Parathyroid adenoma (tissue), 2 donors: ENCODE results near the gene RPN2.

Experiments used
- H2AFZ ChIP-seq: fragments of 300-600 bp; sonication (generic); one replicate; pipeline ENCODE4 v1.7.0; 2017; ENCODE audit warnings: antibody characterized with exemption, mild to moderate bottlenecking
- H3K27ac ChIP-seq: fragments of 300-600 bp; sonication (generic); one replicate; pipeline ENCODE4 v1.7.0; 2017
- H3K27me3 ChIP-seq: fragments of 300-600 bp; sonication (generic); one replicate; pipeline ENCODE4 v1.7.0; 2017; ENCODE audit warnings: low read length; ENCODE audit not compliant: control insufficient read depth, insufficient read depth
- H3K36me3 ChIP-seq: fragments of 300-600 bp; sonication (generic); one replicate; pipeline ENCODE4 v1.7.0; 2017; ENCODE audit warnings: low read length; ENCODE audit not compliant: control insufficient read depth, insufficient read depth
- H3K4me1 ChIP-seq: fragments of 300-600 bp; sonication (generic); one replicate; pipeline ENCODE4 v1.7.0; 2017; ENCODE audit warnings: control low read depth
- H3K4me2 ChIP-seq: fragments of 300-600 bp; sonication (generic); one replicate; pipeline ENCODE4 v1.7.0; 2017; ENCODE audit warnings: low read length
- H3K4me3 ChIP-seq: fragments of 300-600 bp; sonication (generic); one replicate; pipeline ENCODE4 v1.7.0; 2017; ENCODE audit warnings: low read depth, low read length
- H3K79me2 ChIP-seq: fragments of 300-600 bp; sonication (generic); one replicate; pipeline ENCODE4 v1.7.0; 2017; ENCODE audit warnings: control low read depth
- H3K9ac ChIP-seq: fragments of 300-600 bp; sonication (generic); one replicate; pipeline ENCODE4 v1.7.0; 2017; ENCODE audit warnings: mild to moderate bottlenecking
- H3K9me3 ChIP-seq: fragments of 300-600 bp; sonication (generic); one replicate; pipeline ENCODE4 v1.7.0; 2017; ENCODE audit warnings: low read length; ENCODE audit not compliant: control insufficient read depth
- CTCF ChIP-seq: fragments of 300-600 bp; sonication (generic); IDR thresholded peaks from one replicate; pipeline ENCODE4 v1.7.0; 2017; ENCODE audit warnings: antibody characterized with exemption, mild to moderate bottlenecking
- donor health status: primary hyperparathyroidism.

The RPN2 gene

GRCh38 chr20:37200926-37201826, 22.0 kb downstream of the RPN2 start:
- no peak for TF ChIP-seq CTCF
- Histone ChIP-seq H3K4me2 (no peak overlapping the region), H2AFZ (no peak overlapping the region), H3K4me3 (no peak overlapping the region), H3K9ac (no peak overlapping the region), H3K27me3 (no peaks in the 10 kb centered on the region), H3K36me3 (no peaks in the 10 kb centered on the region), H3K27ac (no peak overlapping the region), H3K79me2 (peaks cover 12% of the 10 kb centered on the region), H3K9me3 (no peaks in the 10 kb centered on the region), H3K4me1 (peaks cover 3% of the 10 kb centered on the region)

GRCh38 chr20:37201827-37202162, 22.7 kb downstream of the RPN2 start:
- no peaks in the 10 kb centered on the region for H3K36me3 ChIP-seq
- no peaks in the 10 kb centered on the region for H3K9me3 ChIP-seq
- no peak overlapping the region for H3K4me2 ChIP-seq
- no peak overlapping the region for H3K4me3 ChIP-seq
- H3K27ac ChIP-seq: no peak overlapping the region
- H3K79me2 ChIP-seq: peaks cover 6% of the 10 kb centered on the region
- H3K4me1 ChIP-seq: peaks cover 3% of the 10 kb centered on the region
- H3K9ac ChIP-seq: no peak overlapping the region
- TF ChIP-seq CTCF: no peak
- no peaks in the 10 kb centered on the region for H3K27me3 ChIP-seq
- H2AFZ ChIP-seq: no peak overlapping the region

- Histone ChIP-seq H3K27me3 (no peaks in the 10 kb centered on the region), H3K9me3 (no peaks in the 10 kb centered on the region), H3K4me1 (peaks cover 3% of the 10 kb centered on the region), H3K36me3 (no peaks in the 10 kb centered on the region), H3K79me2 (peaks cover 4% of the 10 kb centered on the region), H2AFZ (no peak overlapping the region), H3K27ac (no peak overlapping the region), H3K4me3 (no peak overlapping the region), H3K9ac (no peak overlapping the region), H3K4me2 (no peak overlapping the region)
- peak; percentile 61 for TF ChIP-seq CTCF
These were observed 23.3 kb downstream of the RPN2 start for GRCh38 chr20:37202267-37202943.

GRCh38 chr20:37204056-37204455, 24.9 kb downstream of the RPN2 start:
- Histone ChIP-seq H3K4me3 (no peak overlapping the region), H3K27me3 (no peaks in the 10 kb centered on the region), H3K4me1 (peaks cover 3% of the 10 kb centered on the region), H3K4me2 (no peak overlapping the region), H3K27ac (no peak overlapping the region), H3K9me3 (no peaks in the 10 kb centered on the region), H3K79me2 (no peaks in the 10 kb centered on the region), H3K36me3 (no peaks in the 10 kb centered on the region), H2AFZ (no peak overlapping the region), H3K9ac (no peak overlapping the region)
- TF ChIP-seq CTCF: no peak
